Astrocyte of the spinal cord (primary cell): ENCODE results near the gene ZCCHC24.
A peak's percentile ranks its signal among the peaks of the same experiment; 100 is the strongest.

Experiments
- DNase-seq: peaks from one replicate; pipeline ENCODE4 v3.0.0; 2011; ENCODE audit warnings: low read depth, low spot score
- H3K4me3 ChIP-seq: 2 replicates; pipeline ENCODE4 v1.5.1; 2011; ENCODE audit warnings: low read depth, mild to moderate bottlenecking, low read length, moderate library complexity
- in situ Hi-C: cut with HindIII; loops from 2 replicates; pipeline ENCODE4 v1.10.0; 2017; ENCODE audit warnings: low sequenced_read_pairs
- TF ChIP-seq, protein P1 (sequence below): IDR thresholded peaks from 2 replicates; pipeline ENCODE4 v1.5.1; 2012; ENCODE audit warnings: low read depth, mild to moderate bottlenecking, low read length, inconsistent platforms

The ZCCHC24 gene

DNA sequence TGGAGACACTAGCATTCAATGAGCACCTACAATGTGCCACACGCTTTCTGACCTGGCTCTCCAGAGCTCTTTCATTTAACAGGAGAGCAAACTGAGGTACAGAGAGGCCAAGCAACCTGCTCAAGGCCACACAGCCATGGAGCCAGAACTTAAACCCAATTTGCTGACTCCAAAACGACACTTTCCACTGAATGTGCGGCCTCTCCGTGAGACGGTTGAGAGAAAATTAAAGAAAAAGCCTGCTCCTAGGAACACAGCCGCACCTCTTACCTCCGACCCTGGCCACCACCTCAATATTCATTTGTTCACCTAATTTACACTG lies 42.8 kb downstream of the ZCCHC24 start:
- no peak for DNase-seq
- in situ Hi-C loops = no loop called here
- H3K4me3 ChIP-seq = no peak overlapping the region
- TF ChIP-seq, protein P1, sequence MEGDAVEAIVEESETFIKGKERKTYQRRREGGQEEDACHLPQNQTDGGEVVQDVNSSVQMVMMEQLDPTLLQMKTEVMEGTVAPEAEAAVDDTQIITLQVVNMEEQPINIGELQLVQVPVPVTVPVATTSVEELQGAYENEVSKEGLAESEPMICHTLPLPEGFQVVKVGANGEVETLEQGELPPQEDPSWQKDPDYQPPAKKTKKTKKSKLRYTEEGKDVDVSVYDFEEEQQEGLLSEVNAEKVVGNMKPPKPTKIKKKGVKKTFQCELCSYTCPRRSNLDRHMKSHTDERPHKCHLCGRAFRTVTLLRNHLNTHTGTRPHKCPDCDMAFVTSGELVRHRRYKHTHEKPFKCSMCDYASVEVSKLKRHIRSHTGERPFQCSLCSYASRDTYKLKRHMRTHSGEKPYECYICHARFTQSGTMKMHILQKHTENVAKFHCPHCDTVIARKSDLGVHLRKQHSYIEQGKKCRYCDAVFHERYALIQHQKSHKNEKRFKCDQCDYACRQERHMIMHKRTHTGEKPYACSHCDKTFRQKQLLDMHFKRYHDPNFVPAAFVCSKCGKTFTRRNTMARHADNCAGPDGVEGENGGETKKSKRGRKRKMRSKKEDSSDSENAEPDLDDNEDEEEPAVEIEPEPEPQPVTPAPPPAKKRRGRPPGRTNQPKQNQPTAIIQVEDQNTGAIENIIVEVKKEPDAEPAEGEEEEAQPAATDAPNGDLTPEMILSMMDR = no peak

- no peak overlapping the region for H3K4me3 ChIP-seq
- TF ChIP-seq, protein P1 = no peak
- in situ Hi-C loops = no loop called here
- peak; percentile 87 for DNase-seq
These were observed 44.2 kb downstream of the ZCCHC24 start for GRCh38 chr10:79401015-79401921.

DNA sequence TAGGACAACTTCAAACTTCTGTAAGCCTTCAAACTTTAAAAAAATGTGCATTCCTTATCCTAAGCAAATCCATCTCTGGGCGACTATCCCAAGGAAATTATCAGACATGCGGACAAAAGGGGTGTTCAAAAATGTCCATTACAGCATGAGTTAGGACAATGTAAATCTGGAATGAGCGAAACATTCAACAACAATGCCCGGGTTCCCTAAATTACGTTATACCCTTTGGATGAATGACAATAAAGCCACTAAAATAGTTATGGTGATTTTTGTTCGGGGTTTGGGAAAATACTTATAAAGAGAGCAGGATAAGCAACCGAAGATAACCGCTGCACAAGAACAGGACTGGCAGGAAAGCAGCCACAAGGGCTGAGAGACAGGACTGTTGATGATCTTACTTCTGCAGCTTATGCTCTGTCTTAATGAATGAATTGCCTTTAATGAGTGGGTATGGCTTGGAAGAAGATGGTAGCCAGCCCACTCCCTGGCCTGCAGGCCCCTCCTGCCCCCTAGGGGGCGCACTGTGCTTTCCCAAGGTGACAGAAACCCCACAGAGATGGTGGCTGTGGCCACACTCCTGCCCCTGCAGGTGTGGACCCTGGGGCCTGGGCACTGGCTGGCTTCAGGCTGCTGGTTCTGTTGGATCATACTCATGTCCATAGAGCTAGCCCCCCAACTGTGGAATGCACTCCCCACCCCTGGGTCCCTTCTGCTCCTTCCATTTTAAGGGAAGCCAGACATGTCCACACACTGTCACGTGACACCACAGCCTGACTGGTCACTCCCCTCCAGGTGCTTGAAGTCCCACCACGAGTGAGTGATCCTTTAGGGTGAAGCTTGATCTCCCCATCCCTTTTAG lies 45.0 kb downstream of the ZCCHC24 start:
- in situ Hi-C loops = no loop called here
- H3K4me3 ChIP-seq = peak overlapping the region; percentile 14

DNA sequence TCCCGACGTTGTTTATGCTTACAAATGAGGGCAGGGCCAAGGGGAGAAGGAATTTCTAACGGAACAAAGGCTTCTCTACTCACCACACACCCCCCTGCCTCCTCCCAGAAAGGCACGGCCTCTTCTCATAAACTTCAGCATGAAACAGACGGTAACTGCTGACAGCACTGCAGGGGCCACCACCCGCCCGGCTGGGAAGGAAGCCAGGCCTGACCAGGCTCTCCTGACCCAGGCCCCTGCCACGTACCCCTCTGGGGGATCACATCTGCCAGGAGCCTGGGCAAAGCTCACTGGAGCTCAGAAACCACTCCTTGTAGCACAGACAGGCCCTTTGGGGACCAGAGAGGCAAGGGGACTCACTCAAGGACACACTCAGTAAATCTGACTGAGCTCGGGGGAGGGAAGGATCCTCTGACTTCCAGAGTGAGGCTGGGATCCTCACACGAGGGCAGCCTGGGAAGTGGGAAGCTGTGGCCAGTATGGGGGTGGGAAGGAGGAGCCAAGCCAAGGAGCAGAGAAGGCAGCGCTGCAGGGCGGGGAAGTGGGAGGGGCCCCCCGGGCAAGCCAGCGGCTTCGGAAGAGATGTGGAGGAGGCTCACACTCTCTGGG lies 46.1 kb downstream of the ZCCHC24 start:
- TF ChIP-seq, protein P1 = no peak
- DNase-seq = peak; percentile 98
- no peak overlapping the region for H3K4me3 ChIP-seq
- in situ Hi-C loops = no loop called here

More for the DNA sequence above, 45.0 kb downstream of the ZCCHC24 start:
- no peak for DNase-seq
- TF ChIP-seq, protein P1 = peak; percentile 79

GRCh38 chr10:79398642-79399041 lies 46.8 kb downstream of the ZCCHC24 start:
- no peak overlapping the region for H3K4me3 ChIP-seq
- DNase-seq = no peak
- TF ChIP-seq, protein P1 = no peak
- in situ Hi-C loops = no loop called here

DNA sequence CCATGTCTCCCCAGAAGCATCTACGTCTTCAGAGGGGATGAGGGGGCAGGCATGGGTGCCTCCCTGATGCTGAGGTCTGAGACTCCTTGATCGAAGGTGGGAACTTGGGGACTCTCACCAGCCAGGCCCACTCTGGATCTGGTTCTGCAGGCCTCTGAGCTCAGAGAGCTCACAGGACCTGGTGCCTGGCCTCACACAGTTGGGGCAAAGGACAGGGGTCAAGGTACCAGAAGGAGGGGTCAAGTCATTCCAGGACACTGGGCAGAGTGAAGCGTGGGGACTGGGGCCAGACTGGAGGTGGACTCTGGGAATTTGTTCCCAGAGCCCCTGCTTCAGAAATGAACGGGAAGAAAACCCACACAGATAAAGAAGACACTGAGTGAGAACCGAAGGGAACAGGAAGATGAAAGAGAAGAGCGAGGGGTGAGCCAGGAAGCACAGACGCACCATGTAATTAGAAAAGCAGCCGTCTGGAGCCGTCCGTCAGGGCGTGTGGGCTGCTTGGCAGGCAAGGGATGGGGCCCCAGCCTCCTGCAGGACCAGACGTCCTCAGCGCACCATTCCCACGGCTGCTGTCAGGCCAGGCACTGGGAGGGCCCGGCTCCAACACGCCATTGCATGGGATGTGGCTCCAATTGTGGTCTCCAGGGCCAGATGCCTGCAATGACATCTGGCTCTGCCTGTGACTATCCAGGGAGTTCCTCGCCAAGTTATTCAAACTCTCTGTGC lies 47.7 kb downstream of the ZCCHC24 start:
- TF ChIP-seq, protein P1 = no peak
- peak; percentile 59 for DNase-seq
- H3K4me3 ChIP-seq = no peak overlapping the region
- in situ Hi-C loops = no loop called here
